ENCODE measurements around the gene YEATS4. TPM values are rescaled to one million over a fixed set of nuclear protein-coding genes. Genes with fewer than 3 reads are reported as not detected.

YEATS4 gene
- polyA plus RNA-seq, 1 donor: 13.2 TPM

DNA sequence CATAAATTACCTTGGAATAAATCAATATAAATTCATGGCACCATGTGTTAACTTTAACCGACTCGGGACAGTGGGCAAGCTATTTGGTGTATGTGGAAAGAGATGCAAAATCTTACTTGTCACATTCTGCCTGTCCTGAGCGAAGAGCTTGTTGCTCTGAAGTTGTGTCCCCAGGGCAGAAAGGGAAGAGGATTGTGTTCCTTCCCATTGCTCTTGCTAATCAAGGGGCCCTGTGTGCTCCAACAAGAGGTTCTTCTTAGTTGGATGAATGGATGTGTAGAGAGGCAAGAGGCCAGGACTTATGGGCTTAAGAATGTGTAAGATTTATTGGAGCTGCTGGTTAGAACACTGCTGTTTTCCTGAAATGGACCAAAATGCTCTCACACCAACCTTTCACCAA is 74.1 kb downstream of the YEATS4 start:
- DNase-seq (ENCODE audit: low read depth): no peak

DNA sequence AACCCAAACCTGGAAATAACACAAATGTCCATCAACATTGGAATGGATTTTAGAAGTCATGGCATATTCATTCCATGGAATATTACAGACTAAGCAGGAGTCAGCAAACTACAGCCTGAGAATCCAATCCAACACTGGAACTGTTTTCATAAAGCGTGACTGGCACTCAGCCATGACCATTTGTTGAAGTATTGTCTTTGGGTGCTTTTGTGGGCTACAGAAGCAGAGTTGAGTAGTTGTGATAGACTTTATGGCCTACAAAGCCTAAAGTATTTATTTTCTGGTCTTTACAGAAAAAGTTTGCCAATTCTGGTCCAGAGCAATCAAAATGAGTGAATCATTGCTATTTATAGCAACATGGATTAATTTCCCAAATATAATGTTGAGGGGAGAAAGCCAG is 76.1 kb downstream of the YEATS4 start:
- no peak for DNase-seq (ENCODE audit: low read depth)

DNA sequence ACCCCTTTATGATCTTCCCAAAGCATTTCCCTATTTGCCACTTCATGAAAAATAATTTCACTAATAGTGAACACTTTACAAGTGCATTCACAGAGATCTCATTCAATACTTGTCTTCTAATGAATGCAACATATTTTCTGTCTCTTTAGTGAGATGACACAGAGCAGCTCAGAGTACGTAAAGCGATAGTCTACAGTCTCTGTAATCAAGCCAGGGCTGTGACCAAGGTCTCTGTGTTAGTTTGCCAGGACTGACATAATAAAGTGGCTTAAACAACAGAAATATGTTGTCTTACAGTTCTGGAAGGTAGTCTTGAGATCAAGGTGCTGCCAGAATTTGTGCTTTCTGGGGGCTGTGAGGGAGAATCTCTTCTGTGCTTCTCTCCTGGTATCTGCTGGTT is 77.5 kb downstream of the YEATS4 start:
- DNase-seq (ENCODE audit: low read depth): no peak

DNA sequence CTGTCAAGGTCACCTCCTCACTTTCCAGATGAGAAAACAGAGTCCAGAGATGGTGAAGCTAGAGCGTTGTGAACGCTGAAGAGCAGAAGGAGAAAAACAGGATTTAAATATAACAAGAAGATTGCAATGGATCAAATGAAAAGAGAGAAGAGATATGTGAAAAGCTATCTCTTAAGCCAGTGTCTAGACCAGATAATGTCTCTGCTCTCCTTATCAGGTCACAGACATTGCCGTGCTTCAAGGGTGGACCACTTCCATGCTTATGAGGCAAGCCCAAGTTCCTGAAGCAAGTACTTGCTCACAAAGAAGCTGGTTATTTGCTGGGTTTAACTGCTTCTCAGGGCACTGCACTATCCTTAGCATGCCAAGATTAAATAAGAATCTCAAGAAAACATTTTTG is 79.0 kb downstream of the YEATS4 start:
- no peak for DNase-seq (ENCODE audit: low read depth)

DNA sequence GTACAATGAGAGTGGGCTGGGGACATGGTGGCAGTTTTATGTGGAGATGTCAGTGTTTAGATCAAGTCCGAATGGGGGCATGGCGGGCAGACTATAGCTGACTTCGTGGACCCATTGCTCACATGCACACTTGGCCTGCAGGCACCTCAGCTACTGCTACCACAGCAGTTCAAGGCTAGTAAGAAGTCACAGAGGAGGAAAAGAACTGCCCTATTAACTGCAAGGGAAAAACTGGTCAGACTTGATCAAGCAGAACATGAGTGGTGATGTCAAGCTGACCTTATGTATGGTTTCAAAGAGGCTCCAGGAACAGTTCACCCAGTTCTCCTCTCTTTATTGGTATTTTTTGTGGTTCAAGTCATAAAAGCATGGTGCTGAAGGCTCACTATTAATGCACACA is 80.5 kb downstream of the YEATS4 start:
- DNase-seq (ENCODE audit: low read depth): no peak

Other genes starting within 250 kb of the YEATS4 start
- 52.4 TPM for gene CPSF6, start 120.2 kb upstream of the YEATS4 start, polyA plus RNA-seq (ENCODE audit: insufficient read length)
- gene LYZ, start 11.4 kb upstream of the YEATS4 start, polyA plus RNA-seq (ENCODE audit: insufficient read length): 27.3 TPM
- gene FRS2, start 110.6 kb downstream of the YEATS4 start, polyA plus RNA-seq (ENCODE audit: insufficient read length): 16.9 TPM
- 185 TPM for gene CCT2, start 225.7 kb downstream of the YEATS4 start, polyA plus RNA-seq (ENCODE audit: insufficient read length)